ENCODE data around the gene ARHGAP26. TPM values are rescaled to one million over a fixed set of nuclear protein-coding genes. Genes with fewer than 3 reads are reported as not detected.

The ARHGAP26 gene
- polyA plus RNA-seq, 3 donors = 26.5 to 56.8 (median 28.7) TPM

DNA sequence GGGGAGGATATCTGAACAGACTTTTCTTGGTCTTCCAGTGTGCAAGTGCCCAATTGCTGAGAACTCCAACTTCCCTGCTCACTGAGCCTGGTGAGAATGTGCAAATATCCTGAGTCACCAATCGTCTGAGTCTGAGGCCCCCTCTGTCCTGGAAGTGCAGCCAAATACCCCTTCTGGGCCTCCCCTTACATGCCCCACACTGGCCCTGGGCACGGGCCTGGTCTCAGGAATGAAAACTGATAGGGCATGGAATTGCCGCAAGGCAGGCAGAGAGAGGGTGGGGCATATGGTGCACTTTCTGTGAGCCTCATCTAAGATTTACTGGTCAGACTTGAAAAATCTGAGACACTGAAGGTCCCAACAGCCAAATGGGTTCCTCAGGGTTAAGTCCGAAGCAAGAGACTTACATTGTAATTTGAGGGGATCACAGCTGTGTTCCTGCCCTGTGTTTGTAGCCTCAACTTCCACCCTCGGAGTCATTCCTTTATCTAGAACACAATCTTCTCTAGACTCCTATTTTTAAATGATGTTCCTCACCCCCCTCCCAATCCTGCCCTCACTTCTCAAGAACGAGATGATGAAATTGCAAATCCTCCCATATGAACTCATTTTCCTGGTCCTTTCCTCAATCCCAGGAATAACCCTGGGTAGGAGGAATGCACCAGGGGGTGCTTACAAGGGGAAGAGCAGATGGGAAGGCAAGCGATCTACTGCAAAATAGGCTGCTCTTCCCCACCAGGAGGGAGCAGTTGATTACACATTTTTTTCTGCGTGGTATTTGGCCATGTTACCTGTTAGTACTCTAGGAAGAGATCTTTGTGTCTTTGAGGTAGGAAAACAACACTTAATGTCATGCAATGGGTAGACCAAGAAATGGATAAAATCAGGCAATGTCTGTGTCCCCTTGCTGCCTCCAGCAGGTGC is 34.6 kb upstream of the ARHGAP26 start:
- H3K4me1 Mint-ChIP-seq = peaks cover 40% of the 10 kb centered on the region
- intact Hi-C loops (cut with micrococcal nuclease) = no loop called here

DNA sequence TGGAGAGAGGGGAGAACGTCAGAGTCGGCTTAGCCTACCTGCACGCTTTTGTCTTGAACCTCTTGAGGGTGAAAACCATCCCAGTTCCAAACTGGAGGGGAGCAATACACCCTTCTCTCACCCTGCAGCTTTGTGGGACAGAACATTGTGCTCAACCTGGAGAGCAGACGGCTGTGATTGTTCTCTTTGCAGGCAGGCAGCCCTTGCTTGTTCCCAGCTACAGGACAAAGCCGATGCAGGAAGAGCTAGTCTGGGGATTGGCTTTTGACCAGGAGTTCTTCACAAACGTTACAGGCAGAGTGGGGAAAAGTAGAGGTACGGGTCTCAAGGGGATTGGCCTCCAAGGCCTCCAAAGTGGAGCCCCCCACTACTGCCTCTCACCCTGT is 33.9 kb upstream of the ARHGAP26 start:
- Histone ChIP-seq H3K27me3 (ENCODE audit: control insufficient read depth in 2 of 2, insufficient read depth in 2 of 2, low read length in 2 of 2) (no peaks in the 10 kb centered on the region), H3K4me2 (replicated peaks; ENCODE audit: extremely low read depth, low read length, poor library complexity, severe bottlenecking) (no peak overlapping the region), H3K79me2 (ENCODE audit: insufficient read depth, low read length) (no peaks in the 10 kb centered on the region), H3K27ac (ENCODE audit: low read depth in 1 of 2, low read length in 2 of 2) (no peak overlapping the region), H3K36me3 (replicated peaks in 1 of 2; ENCODE audit: control insufficient read depth in 1 of 2, insufficient read depth in 2 of 2, low read length in 2 of 2) (no peaks in the 10 kb centered on the region), H3K4me1 (ENCODE audit: control insufficient read depth in 1 of 2, insufficient read depth in 2 of 2, low read length in 2 of 2) (peaks cover 28 to 33% of the 10 kb centered on the region in 2 donors), H3K9ac (ENCODE audit: insufficient read depth, low read length, poor library complexity, severe bottlenecking) (no peak overlapping the region), H4K20me1 (ENCODE audit: insufficient read depth, low read length) (no peaks in the 10 kb centered on the region), H2AFZ (ENCODE audit: insufficient read depth, low read depth, low read length, poor library complexity, severe bottlenecking) (no peak overlapping the region), H3K9me3 (replicated peaks in 1 of 2; ENCODE audit: control insufficient read depth in 1 of 2, insufficient read depth in 1 of 2, low read length in 2 of 2) (no peaks in the 10 kb centered on the region), H3K4me3 (replicated peaks in 1 of 3; ENCODE audit: low read depth in 2 of 3, low read length in 3 of 3) (no peak overlapping the region)
- H3K36me3 Mint-ChIP-seq = peaks cover 0 to 4% of the 10 kb centered on the region in 2 donors
- peaks cover 0 to 4% (median 0%) of the 10 kb centered on the region in 7 donors for H3K9me3 Mint-ChIP-seq
- peaks cover 0 to 2% (median 2%) of the 10 kb centered on the region in 3 donors for H3K27me3 Mint-ChIP-seq (ENCODE audit: low read depth in 3 of 3)
- H3K4me1 Mint-ChIP-seq = peaks cover 40% of the 10 kb centered on the region
- TF ChIP-seq, protein P1, sequence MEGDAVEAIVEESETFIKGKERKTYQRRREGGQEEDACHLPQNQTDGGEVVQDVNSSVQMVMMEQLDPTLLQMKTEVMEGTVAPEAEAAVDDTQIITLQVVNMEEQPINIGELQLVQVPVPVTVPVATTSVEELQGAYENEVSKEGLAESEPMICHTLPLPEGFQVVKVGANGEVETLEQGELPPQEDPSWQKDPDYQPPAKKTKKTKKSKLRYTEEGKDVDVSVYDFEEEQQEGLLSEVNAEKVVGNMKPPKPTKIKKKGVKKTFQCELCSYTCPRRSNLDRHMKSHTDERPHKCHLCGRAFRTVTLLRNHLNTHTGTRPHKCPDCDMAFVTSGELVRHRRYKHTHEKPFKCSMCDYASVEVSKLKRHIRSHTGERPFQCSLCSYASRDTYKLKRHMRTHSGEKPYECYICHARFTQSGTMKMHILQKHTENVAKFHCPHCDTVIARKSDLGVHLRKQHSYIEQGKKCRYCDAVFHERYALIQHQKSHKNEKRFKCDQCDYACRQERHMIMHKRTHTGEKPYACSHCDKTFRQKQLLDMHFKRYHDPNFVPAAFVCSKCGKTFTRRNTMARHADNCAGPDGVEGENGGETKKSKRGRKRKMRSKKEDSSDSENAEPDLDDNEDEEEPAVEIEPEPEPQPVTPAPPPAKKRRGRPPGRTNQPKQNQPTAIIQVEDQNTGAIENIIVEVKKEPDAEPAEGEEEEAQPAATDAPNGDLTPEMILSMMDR (IDR thresholded peaks at IDR 0.05) = no peak
- intact Hi-C loops (cut with micrococcal nuclease) = no loop called here
- DNase-seq = no peak
- H3K27ac Mint-ChIP-seq = no peak overlapping the region
- WGBS (ENCODE audit: insufficient coverage) = 91% methylated on average over 1 of the region's 7 CpGs
- H3K4me3 Mint-ChIP-seq = no peak overlapping the region

More for the DNA sequence above, 34.6 kb upstream of the ARHGAP26 start:
- no peak overlapping the region for H3K9ac ChIP-seq (ENCODE audit: insufficient read depth, low read length, poor library complexity, severe bottlenecking)
- WGBS (ENCODE audit: insufficient coverage) = 62% methylated on average over 5 of the region's 8 CpGs
- no peaks in the 10 kb centered on the region for H4K20me1 ChIP-seq (ENCODE audit: insufficient read depth, low read length)
- no peak overlapping the region for H2AFZ ChIP-seq (ENCODE audit: insufficient read depth, low read depth, low read length, poor library complexity, severe bottlenecking)
- TF ChIP-seq, protein P1 (IDR thresholded peaks at IDR 0.05) = no peak
- Mint-ChIP-seq H3K4me3 (no peak overlapping the region), H3K27me3 (ENCODE audit: low read depth in 3 of 3) (peaks cover 0 to 2% (median 0%) of the 10 kb centered on the region in 3 donors), H3K27ac (no peak overlapping the region), H3K9me3 (peaks cover 0 to 4% (median 0%) of the 10 kb centered on the region in 7 donors), H3K36me3 (peaks cover 0 to 4% of the 10 kb centered on the region in 2 donors)
- H3K36me3 ChIP-seq (replicated peaks in 1 of 2; ENCODE audit: control insufficient read depth in 1 of 2, insufficient read depth in 2 of 2, low read length in 2 of 2) = no peaks in the 10 kb centered on the region
- no peaks in the 10 kb centered on the region for H3K27me3 ChIP-seq (ENCODE audit: control insufficient read depth in 2 of 2, insufficient read depth in 2 of 2, low read length in 2 of 2)
- no peak overlapping the region for H3K4me2 ChIP-seq (replicated peaks; ENCODE audit: extremely low read depth, low read length, poor library complexity, severe bottlenecking)
- no peaks in the 10 kb centered on the region for H3K79me2 ChIP-seq (ENCODE audit: insufficient read depth, low read length)
- H3K4me3 ChIP-seq (replicated peaks in 1 of 3; ENCODE audit: low read depth in 2 of 3, low read length in 3 of 3) = no peak overlapping the region
- H3K27ac ChIP-seq (ENCODE audit: low read depth in 1 of 2, low read length in 2 of 2) = no peak overlapping the region
- no peak for DNase-seq
- peaks cover 28 to 33% of the 10 kb centered on the region in 2 donors for H3K4me1 ChIP-seq (ENCODE audit: control insufficient read depth in 1 of 2, insufficient read depth in 2 of 2, low read length in 2 of 2)
- no peaks in the 10 kb centered on the region for H3K9me3 ChIP-seq (replicated peaks in 1 of 2; ENCODE audit: control insufficient read depth in 1 of 2, insufficient read depth in 1 of 2, low read length in 2 of 2)
